ENCODE data around the gene UFC1. TPM values are rescaled to one million over a fixed set of nuclear protein-coding genes. Genes with fewer than 3 reads are reported as not detected.

The UFC1 gene
- polyA plus RNA-seq, 1 donor (not counting 4 experiments of a cell fraction or from before 2014, with no cell fraction given): 86.4 TPM

DNA sequence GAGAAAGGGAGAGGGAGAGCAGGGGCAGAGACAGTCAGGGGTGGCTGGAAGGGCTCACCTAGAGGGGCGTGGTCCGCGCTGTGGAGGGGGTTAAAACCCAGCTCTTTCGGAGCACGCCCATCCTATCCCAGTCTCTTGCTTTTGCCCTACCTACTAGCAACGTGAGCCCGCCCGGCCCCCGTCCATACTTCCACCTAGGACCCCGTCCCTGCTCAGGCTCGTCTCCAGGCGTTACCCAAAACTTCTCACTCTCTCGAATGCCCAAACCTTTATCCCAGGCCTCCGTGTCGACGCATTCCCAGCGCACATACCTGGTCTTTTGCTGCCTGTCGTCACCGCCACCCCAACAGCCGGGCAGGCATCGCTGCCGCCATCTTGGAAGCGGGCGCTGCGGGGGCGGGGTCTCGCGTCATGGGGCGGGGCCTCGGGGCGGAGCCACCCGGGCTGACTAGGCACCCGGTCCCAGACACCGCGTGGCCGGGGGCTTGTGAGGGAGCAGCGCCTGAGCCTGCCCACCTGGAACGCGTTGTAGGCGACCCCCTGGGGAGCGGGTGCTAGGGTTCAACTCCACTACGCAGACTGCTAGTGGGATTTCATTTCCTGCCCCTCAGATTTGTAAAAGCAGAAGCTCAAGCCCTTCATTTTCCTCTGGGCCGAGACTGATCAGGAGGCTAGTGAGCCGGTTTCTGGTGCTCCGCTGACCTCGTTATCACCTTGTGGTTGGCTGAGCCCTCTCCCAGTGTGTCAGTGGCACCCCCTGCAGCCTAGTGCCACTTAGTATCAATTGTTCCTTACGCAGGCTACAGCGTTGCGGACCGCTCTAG is 23.5 kb downstream of the UFC1 start, which contains the start of gene B4GALT3:
TSS of gene B4GALT3 (minus strand) at position 396 of the 824 bp plus-strand sequence. CDS start 1,447 bp downstream, outside the sequence.
- H3K9me3 ChIP-seq (ENCODE audit: control insufficient read depth, low read depth, low read length): no peaks in the 10 kb centered on the region
- peak within 1 kb of the TSS; percentile 100 for H2AFZ ChIP-seq (ENCODE audit: control insufficient read depth, low read length)
- DNase-seq (ENCODE audit: low read depth, low spot score) (no peak), FAIRE-seq (no peak)
- peaks cover 20% of the 10 kb centered on the region for H3K4me1 ChIP-seq (ENCODE audit: control insufficient read depth, extremely low read depth, insufficient read depth, low read length)
- TF ChIP-seq, protein P1, sequence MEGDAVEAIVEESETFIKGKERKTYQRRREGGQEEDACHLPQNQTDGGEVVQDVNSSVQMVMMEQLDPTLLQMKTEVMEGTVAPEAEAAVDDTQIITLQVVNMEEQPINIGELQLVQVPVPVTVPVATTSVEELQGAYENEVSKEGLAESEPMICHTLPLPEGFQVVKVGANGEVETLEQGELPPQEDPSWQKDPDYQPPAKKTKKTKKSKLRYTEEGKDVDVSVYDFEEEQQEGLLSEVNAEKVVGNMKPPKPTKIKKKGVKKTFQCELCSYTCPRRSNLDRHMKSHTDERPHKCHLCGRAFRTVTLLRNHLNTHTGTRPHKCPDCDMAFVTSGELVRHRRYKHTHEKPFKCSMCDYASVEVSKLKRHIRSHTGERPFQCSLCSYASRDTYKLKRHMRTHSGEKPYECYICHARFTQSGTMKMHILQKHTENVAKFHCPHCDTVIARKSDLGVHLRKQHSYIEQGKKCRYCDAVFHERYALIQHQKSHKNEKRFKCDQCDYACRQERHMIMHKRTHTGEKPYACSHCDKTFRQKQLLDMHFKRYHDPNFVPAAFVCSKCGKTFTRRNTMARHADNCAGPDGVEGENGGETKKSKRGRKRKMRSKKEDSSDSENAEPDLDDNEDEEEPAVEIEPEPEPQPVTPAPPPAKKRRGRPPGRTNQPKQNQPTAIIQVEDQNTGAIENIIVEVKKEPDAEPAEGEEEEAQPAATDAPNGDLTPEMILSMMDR (optimal IDR thresholded peaks at IDR 0.05 in 1 of 3, IDR thresholded peaks at IDR 0.05 in 1 of 3, conservative IDR thresholded peaks at IDR 0.05 in 1 of 3; ENCODE audit: extremely low read depth in 1 of 3, insufficient read depth in 2 of 3, low read length in 3 of 3): peak in 1 of 3 experiments; percentile 17
- no peak for TF ChIP-seq EZH2 (IDR thresholded peaks at IDR 0.05; ENCODE audit: low read length)
- peaks cover 12 to 19% of the 10 kb centered on the region in 2 experiments for H3K36me3 ChIP-seq (ENCODE audit: control insufficient read depth in 2 of 2, extremely low read depth in 1 of 2, insufficient read depth in 2 of 2, low read length in 2 of 2)
- dilution Hi-C loops (cut with MboI; ENCODE audit: extremely low pct_ligation_motif_present, low sequenced_read_pairs): no loop called here
- H3K27ac ChIP-seq (ENCODE audit: control insufficient read depth, insufficient read depth, low read length): peak within 1 kb of the TSS; percentile 92
- H3K27me3 ChIP-seq (ENCODE audit: control insufficient read depth, extremely low read depth, insufficient read depth, low read length): no peaks in the 10 kb centered on the region
- H3K4me3 ChIP-seq (ENCODE audit: control insufficient read depth in 2 of 3, extremely low read depth in 1 of 3, insufficient read depth in 2 of 3, low read depth in 1 of 3, low read length in 3 of 3): peak within 1 kb of the TSS; percentile 87 to 93 (median 93)
- H3K79me2 ChIP-seq (ENCODE audit: control insufficient read depth, insufficient read depth, low read length): peaks cover 16% of the 10 kb centered on the region
- no peaks in the 10 kb centered on the region for H3K9me1 ChIP-seq (ENCODE audit: control insufficient read depth, extremely low read depth, insufficient read depth, low read length)
- H4K20me1 ChIP-seq (ENCODE audit: control insufficient read depth, extremely low read depth, insufficient read depth, low read length): no peaks in the 10 kb centered on the region
- H3K4me2 ChIP-seq (ENCODE audit: control insufficient read depth, extremely low read depth, insufficient read depth, low read depth, low read length): peak within 1 kb of the TSS; percentile 99
- H3K9ac ChIP-seq (ENCODE audit: control insufficient read depth, extremely low read depth, insufficient read depth, low read length): peak within 1 kb of the TSS; percentile 95

DNA sequence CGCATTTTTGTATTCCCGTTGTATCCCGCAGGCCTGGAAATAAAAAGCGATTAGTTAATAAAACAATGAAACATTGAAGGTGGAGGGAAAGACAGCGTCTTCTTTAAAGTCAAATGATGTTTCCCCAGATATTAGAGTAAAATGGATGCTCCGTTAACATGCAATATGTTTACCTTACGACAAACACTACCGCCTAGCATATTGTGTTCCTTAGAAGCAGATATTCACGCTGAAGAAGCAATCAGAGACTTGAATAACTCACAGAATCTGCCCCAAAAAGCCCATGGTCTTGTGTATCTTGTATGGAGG is 24.1 kb downstream of the UFC1 start:
- no peak for FAIRE-seq
- no peak for DNase-seq (ENCODE audit: low read depth, low spot score)
- Histone ChIP-seq H3K4me3 (ENCODE audit: control insufficient read depth in 2 of 3, extremely low read depth in 1 of 3, insufficient read depth in 2 of 3, low read depth in 1 of 3, low read length in 3 of 3) (peak overlapping the region in 2 of 3 experiments; percentile 93), H3K9ac (ENCODE audit: control insufficient read depth, extremely low read depth, insufficient read depth, low read length) (peak overlapping the region; percentile 95), H3K27me3 (ENCODE audit: control insufficient read depth, extremely low read depth, insufficient read depth, low read length) (no peaks in the 10 kb centered on the region), H3K9me1 (ENCODE audit: control insufficient read depth, extremely low read depth, insufficient read depth, low read length) (no peaks in the 10 kb centered on the region), H2AFZ (ENCODE audit: control insufficient read depth, low read length) (peak overlapping the region; percentile 86), H3K9me3 (ENCODE audit: control insufficient read depth, low read depth, low read length) (no peaks in the 10 kb centered on the region), H4K20me1 (ENCODE audit: control insufficient read depth, extremely low read depth, insufficient read depth, low read length) (no peaks in the 10 kb centered on the region), H3K36me3 (ENCODE audit: control insufficient read depth in 2 of 2, extremely low read depth in 1 of 2, insufficient read depth in 2 of 2, low read length in 2 of 2) (peaks cover 10 to 19% of the 10 kb centered on the region in 2 experiments), H3K4me2 (ENCODE audit: control insufficient read depth, extremely low read depth, insufficient read depth, low read depth, low read length) (peak overlapping the region; percentile 99), H3K4me1 (ENCODE audit: control insufficient read depth, extremely low read depth, insufficient read depth, low read length) (peaks cover 26% of the 10 kb centered on the region), H3K79me2 (ENCODE audit: control insufficient read depth, insufficient read depth, low read length) (peaks cover 16% of the 10 kb centered on the region), H3K27ac (ENCODE audit: control insufficient read depth, insufficient read depth, low read length) (peak overlapping the region; percentile 92)
- TF ChIP-seq, protein P1 (optimal IDR thresholded peaks at IDR 0.05 in 1 of 3, IDR thresholded peaks at IDR 0.05 in 1 of 3, conservative IDR thresholded peaks at IDR 0.05 in 1 of 3; ENCODE audit: extremely low read depth in 1 of 3, insufficient read depth in 2 of 3, low read length in 3 of 3): no peak
- dilution Hi-C loops (cut with MboI; ENCODE audit: extremely low pct_ligation_motif_present, low sequenced_read_pairs): no loop called here

Measured in keratinocyte (primary cell).